Measurements from ENCODE around the gene GCSH. TPM values are rescaled to one million over a fixed set of nuclear protein-coding genes. Genes with fewer than 3 reads are reported as not detected.

GCSH gene
- total RNA-seq, 4 donors from 2014 or later: 12.6 to 20.8 (median 16.6) TPM

GRCh38 chr16:81128726-81129524 is 32.7 kb upstream of the GCSH start:
- H3K9me3 ChIP-seq: no peaks in the 10 kb centered on the region
- no peak for DNase-seq (ENCODE audit: extremely low spot score)
- TF ChIP-seq EP300 (IDR thresholded peaks at IDR 0.05) (no peak), POLR2A (IDR thresholded peaks at IDR 0.05; ENCODE audit: low read depth) (no peak), POLR2AphosphoS5 (IDR thresholded peaks at IDR 0.05) (no peak)
- TF ChIP-seq, protein P1, sequence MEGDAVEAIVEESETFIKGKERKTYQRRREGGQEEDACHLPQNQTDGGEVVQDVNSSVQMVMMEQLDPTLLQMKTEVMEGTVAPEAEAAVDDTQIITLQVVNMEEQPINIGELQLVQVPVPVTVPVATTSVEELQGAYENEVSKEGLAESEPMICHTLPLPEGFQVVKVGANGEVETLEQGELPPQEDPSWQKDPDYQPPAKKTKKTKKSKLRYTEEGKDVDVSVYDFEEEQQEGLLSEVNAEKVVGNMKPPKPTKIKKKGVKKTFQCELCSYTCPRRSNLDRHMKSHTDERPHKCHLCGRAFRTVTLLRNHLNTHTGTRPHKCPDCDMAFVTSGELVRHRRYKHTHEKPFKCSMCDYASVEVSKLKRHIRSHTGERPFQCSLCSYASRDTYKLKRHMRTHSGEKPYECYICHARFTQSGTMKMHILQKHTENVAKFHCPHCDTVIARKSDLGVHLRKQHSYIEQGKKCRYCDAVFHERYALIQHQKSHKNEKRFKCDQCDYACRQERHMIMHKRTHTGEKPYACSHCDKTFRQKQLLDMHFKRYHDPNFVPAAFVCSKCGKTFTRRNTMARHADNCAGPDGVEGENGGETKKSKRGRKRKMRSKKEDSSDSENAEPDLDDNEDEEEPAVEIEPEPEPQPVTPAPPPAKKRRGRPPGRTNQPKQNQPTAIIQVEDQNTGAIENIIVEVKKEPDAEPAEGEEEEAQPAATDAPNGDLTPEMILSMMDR (IDR thresholded peaks at IDR 0.05): no peak
- intact Hi-C loops (cut with DNase I): no loop called here
- H3K36me3 ChIP-seq: peaks cover 0 to 8% (median 0%) of the 10 kb centered on the region in 4 donors
- 86% methylated on average over 15 of the region's 16 CpGs for WGBS
- H3K4me1 ChIP-seq: no peaks in the 10 kb centered on the region
- no peak overlapping the region for H3K4me3 ChIP-seq
- no peak overlapping the region for H3K27ac ChIP-seq (replicated peaks in 1 of 4)
- H3K27me3 ChIP-seq: no peaks in the 10 kb centered on the region

GRCh38 chr16:81127051-81127450 is 30.9 kb upstream of the GCSH start:
- H3K27ac ChIP-seq (replicated peaks in 1 of 4): no peak overlapping the region
- intact Hi-C loops (cut with DNase I): no loop called here
- H3K4me1 ChIP-seq: no peaks in the 10 kb centered on the region
- no peaks in the 10 kb centered on the region for H3K9me3 ChIP-seq
- no peak overlapping the region for H3K4me3 ChIP-seq
- TF ChIP-seq, protein P1 (IDR thresholded peaks at IDR 0.05): no peak
- TF ChIP-seq EP300 (IDR thresholded peaks at IDR 0.05): no peak
- TF ChIP-seq POLR2AphosphoS5 (IDR thresholded peaks at IDR 0.05): no peak
- TF ChIP-seq POLR2A (IDR thresholded peaks at IDR 0.05; ENCODE audit: low read depth): no peak
- 83% methylated on average over 5 of the region's 5 CpGs for WGBS
- peaks cover 0 to 8% (median 0%) of the 10 kb centered on the region in 4 donors for H3K36me3 ChIP-seq
- H3K27me3 ChIP-seq: no peaks in the 10 kb centered on the region
- DNase-seq (ENCODE audit: extremely low spot score): no peak

- Histone ChIP-seq H3K4me3 (no peak overlapping the region), H3K27ac (replicated peaks in 1 of 4) (no peak overlapping the region), H3K36me3 (peaks cover 0 to 8% (median 0%) of the 10 kb centered on the region in 4 donors), H3K4me1 (no peaks in the 10 kb centered on the region), H3K27me3 (peaks cover 0 to 5% (median 0%) of the 10 kb centered on the region in 4 donors), H3K9me3 (no peaks in the 10 kb centered on the region)
- DNase-seq (ENCODE audit: extremely low spot score): no peak
- TF ChIP-seq POLR2A (IDR thresholded peaks at IDR 0.05; ENCODE audit: low read depth): no peak
- TF ChIP-seq, protein P1 (IDR thresholded peaks at IDR 0.05): no peak
- no peak for TF ChIP-seq EP300 (IDR thresholded peaks at IDR 0.05)
- TF ChIP-seq POLR2AphosphoS5 (IDR thresholded peaks at IDR 0.05): no peak
- 84% methylated on average over 17 of the region's 17 CpGs for WGBS
- intact Hi-C loops (cut with DNase I): no loop called here
Observed at GRCh38 chr16:81123092-81123852, 27.1 kb upstream of the GCSH start.

- TF ChIP-seq POLR2AphosphoS5 (IDR thresholded peaks at IDR 0.05) (no peak), EP300 (IDR thresholded peaks at IDR 0.05) (no peak), POLR2A (IDR thresholded peaks at IDR 0.05; ENCODE audit: low read depth) (no peak)
- TF ChIP-seq, protein P1 (IDR thresholded peaks at IDR 0.05): no peak
- Histone ChIP-seq H3K36me3 (no peaks in the 10 kb centered on the region), H3K27me3 (peaks cover 0 to 10% (median 0%) of the 10 kb centered on the region in 4 donors), H3K27ac (replicated peaks in 1 of 4) (no peak overlapping the region), H3K9me3 (no peaks in the 10 kb centered on the region), H3K4me1 (no peaks in the 10 kb centered on the region), H3K4me3 (no peak overlapping the region)
- 96% methylated on average over 16 of the region's 16 CpGs for WGBS
- intact Hi-C loops (cut with DNase I): no loop called here
- no peak for DNase-seq (ENCODE audit: extremely low spot score)
Observed at GRCh38 chr16:81121474-81121990, 25.3 kb upstream of the GCSH start.

Data from esophagus muscularis mucosa (tissue), 4 donors.